Activated CD4-positive, alpha-beta T cell treated with anti-CD3 and anti-CD28 coated beads, Interleukin-2, Interleukin-6, amounts not matched to agents 100 ng/mL and 50 ng/mL, durations not matched to agents 16 hours and 8 hours (primary cell): ENCODE data around the gene SPATA12.

ENCODE experiments used
- DNase-seq: peaks from one replicate; pipeline ENCODE4 v3.0.0-alpha.2; 2020

Gene SPATA12

GRCh38 chr3:57053122-57053521, 7.3 kb upstream of the SPATA12 start:
- DNase-seq, result no peak

GRCh38 chr3:57057351-57057750, 3.1 kb upstream of the SPATA12 start:
- DNase-seq, result no peak

- no peak for DNase-seq
These were observed 1.1 kb upstream of the SPATA12 start for GRCh38 chr3:57059411-57059810.

DNA sequence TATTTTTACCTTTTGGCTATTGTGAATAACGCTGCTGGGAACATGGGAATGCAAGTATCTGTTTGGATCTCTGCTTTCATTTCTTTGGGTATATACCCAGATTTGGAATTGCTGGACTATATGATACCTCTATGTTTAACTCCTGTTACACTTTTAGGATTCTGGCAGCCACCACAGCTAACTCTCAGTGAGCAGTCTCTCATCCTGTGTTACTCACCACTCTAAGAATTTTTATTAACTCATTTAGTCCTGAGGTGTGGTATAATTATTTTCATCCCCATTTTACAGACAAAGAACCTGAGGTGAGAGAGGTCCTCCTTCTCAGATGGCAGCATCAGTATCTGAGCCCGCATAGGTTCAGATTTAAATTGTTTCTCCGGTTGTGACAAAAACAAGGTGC, 1.1 kb downstream of the SPATA12 start:
- DNase-seq, result no peak

- no peak for DNase-seq
These were observed 1.7 kb downstream of the SPATA12 start for GRCh38 chr3:57062101-57062631.

- DNase-seq, result no peak
These were observed 2.6 kb downstream of the SPATA12 start for GRCh38 chr3:57063032-57063431.

GRCh38 chr3:57064001-57064400, 3.5 kb downstream of the SPATA12 start:
- no peak for DNase-seq

GRCh38 chr3:57064572-57064971, 4.1 kb downstream of the SPATA12 start:
- DNase-seq, result no peak

- DNase-seq, result no peak
These were observed 5.1 kb downstream of the SPATA12 start for GRCh38 chr3:57065588-57065987.

- no peak for DNase-seq
These were observed 6.0 kb downstream of the SPATA12 start for GRCh38 chr3:57066471-57066870.

DNA sequence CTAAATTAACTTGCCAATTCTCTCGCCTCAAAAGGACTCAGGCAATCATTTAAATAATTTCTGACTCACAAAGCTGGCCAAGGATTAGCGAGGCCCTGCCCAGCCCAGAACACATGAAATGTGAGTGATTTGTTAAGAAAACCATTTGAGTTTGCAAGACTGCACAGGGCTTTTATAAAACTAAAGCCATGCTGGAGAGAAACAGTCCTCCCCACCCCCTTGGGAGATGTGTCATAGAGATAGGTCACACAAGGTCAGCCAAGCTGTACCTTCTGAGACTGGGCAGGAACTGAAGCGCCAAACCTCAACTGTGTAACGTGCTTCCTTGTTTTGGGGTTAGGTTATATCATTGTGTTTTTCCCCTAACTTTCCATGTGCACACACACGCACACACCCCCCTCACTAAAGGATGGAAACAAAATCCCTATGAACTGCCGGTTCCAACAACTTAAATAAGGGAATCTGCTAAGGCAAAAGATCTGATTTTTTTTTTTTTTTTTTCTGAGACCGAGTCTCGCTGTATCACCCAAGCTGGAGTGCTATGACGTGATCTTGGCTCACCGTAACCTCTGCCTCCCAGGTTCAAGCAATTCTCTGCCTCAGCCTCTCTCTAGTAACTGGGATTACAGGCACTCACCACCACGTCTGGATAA, 8.1 kb downstream of the SPATA12 start:
- peak; percentile 24 for DNase-seq

- no peak for DNase-seq
These were observed 9.0 kb downstream of the SPATA12 start for GRCh38 chr3:57069503-57069902.

- DNase-seq, result no peak
These were observed 13.2 kb downstream of the SPATA12 start for GRCh38 chr3:57073628-57074027.

DNA sequence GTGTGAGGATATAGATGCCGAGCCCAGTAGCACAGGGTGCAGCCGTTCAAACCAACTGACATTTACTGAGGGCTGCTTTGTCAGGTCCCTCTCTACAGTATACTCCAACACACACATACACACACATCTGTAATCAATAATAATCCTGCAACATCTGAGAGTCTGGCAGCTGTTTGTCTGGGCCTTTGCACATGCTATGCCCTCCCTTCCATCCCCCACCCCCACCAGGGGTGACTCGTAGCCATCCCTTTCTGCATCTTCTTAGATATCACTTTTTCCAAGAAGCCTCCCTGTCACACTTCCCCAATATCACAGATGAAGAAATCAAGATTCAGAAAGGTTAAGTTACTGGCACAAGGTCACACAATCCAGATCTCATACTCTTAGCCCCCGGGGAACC, 13.7 kb downstream of the SPATA12 start:
- no peak for DNase-seq

DNA sequence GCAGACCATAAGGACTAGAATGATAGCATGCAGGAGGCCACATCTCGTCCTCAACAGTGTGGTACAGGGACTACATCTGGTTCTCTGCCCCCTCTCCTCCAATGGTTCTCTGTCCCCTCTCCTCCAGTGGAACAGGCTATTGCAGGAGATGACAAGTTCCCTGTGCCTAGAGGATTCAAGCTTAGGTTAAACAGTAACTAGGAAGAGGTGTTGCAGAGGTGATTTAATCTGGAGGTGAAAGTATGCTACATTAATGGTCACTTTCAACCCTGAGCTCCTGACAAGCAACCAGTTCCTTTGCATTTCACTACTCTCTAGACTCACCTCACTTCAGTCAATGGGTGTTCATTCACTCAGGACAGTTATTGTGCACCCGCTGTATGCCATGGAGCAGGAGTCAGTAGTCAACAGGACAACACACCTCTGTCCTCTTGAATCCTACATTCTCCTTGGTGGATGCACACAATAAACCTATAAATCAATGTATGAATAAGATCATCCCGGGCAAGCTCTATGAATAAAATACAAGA, 16.0 kb downstream of the SPATA12 start:
- no peak for DNase-seq

DNA sequence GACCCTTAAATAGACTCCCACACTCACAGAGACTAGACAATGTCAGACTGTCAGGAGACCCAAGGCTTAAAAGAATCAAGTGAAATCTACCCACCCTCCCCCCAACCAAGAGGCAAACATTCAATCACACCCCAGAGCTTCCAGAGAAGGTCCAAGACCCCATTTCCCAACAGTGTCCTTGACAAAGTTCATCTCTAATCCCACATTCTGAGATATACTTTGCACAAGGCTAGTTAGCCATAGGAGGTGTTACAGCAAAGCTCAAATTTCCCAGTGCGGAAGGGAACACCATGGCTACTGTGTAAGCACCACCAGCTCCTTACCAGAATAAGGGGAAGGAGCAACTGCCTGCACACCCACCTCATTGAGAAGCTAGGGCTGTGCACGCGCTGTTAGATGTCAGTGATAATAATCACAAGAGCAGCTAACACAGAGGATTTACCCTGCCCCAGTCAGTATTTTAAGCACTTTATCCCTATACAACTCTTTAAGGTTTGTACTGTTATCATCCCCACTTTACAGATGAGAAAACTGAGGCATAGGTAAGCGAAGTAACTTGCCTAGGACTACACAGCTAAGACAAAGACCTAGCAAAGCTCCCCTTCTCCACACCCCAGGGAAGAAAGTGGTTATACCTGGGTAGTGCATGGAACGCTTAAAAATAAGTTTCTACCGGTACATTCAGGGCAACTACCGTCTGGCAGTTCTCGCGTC, 17.3 kb downstream of the SPATA12 start:
- no peak for DNase-seq

- DNase-seq, result peak; percentile 9
These were observed 17.8 kb downstream of the SPATA12 start for GRCh38 chr3:57078344-57078634.

DNA sequence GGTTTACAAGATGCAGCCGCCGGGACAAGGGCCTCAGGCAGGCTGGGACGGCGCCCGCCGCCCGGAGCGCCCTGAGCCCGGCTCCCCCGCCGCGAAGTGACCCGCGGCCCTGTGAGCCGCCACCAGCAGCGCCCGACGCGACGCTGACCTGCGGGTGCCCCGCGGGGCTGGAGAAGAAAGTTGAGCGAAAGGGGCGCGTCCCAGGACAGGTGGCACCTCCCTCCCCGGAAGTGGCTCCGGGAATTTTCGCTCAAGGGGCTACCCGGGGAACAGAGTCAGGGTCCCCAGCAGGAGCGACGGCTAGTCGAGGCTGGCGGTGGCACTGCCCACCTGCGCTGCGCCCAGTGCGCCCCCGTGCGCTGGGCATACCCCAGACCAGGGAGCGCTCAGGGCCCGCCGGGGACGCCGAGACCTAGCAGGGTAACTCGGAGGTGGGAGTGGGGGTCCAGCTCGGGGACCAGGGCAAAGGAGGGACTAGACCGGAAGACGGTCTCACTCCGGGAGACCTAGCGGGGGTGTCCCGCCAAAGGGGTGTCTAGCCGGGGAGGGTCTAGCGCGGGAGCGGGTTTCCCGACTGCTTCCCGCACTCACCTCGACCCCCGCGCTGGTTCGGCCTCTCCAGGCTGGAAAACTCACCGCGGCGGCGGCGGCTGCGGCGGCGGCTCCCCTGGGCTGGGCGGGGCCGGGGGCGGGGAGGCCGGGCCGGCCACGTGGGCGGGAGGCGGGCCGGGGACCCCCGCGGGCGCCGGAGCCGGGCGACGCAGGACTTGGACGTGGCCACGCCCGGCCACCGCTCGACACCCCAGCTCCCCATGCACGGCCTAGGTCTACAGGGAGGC, 18.4 kb downstream of the SPATA12 start:
- no peak for DNase-seq

- no peak for DNase-seq
These were observed 19.0 kb downstream of the SPATA12 start for GRCh38 chr3:57079474-57079831.

DNA sequence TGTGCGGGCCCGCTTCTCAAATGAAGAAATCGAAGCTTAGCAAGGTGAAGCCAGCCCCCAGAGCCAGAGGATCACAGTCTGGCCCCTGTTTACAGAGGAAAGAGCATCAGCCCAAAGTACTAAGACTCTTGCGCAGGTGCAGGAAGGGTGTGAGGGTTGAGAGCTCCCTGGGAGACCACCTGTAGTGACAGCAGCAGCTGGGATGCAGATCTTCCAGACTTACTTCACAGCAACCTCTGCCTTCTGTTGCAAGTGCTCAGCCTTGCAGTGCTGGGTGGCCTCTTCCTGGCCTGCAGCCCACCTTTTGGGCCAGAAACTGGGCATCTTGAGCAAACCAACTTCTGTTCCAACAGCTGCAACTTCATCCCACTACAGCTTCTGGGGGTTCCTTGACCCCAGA, 19.7 kb downstream of the SPATA12 start:
- DNase-seq, result no peak

- DNase-seq, result no peak
These were observed 20.7 kb downstream of the SPATA12 start for GRCh38 chr3:57081173-57081572.

GRCh38 chr3:57082481-57082880, 22.0 kb downstream of the SPATA12 start:
- no peak for DNase-seq

GRCh38 chr3:57083266-57083995, 23.0 kb downstream of the SPATA12 start:
- peak; percentile 8 for DNase-seq
